ENCODE measurements around the gene BAZ1B.

GRCh38 chr7:73518470-73518869 is 3.6 kb downstream of the BAZ1B start:
- TF ChIP-seq CTCF (IDR thresholded peaks at IDR 0.05) (no peak), EP300 (IDR thresholded peaks at IDR 0.05) (no peak), POLR2AphosphoS5 (IDR thresholded peaks at IDR 0.05) (no peak)
